Measurements from ENCODE around the gene XKR3.
"Not testable (repeated sequence)": the region's sequence is repeated elsewhere in the genome, so short reads cannot be mapped to it uniquely, and the experiment has no call there.

Gene XKR3

DNA sequence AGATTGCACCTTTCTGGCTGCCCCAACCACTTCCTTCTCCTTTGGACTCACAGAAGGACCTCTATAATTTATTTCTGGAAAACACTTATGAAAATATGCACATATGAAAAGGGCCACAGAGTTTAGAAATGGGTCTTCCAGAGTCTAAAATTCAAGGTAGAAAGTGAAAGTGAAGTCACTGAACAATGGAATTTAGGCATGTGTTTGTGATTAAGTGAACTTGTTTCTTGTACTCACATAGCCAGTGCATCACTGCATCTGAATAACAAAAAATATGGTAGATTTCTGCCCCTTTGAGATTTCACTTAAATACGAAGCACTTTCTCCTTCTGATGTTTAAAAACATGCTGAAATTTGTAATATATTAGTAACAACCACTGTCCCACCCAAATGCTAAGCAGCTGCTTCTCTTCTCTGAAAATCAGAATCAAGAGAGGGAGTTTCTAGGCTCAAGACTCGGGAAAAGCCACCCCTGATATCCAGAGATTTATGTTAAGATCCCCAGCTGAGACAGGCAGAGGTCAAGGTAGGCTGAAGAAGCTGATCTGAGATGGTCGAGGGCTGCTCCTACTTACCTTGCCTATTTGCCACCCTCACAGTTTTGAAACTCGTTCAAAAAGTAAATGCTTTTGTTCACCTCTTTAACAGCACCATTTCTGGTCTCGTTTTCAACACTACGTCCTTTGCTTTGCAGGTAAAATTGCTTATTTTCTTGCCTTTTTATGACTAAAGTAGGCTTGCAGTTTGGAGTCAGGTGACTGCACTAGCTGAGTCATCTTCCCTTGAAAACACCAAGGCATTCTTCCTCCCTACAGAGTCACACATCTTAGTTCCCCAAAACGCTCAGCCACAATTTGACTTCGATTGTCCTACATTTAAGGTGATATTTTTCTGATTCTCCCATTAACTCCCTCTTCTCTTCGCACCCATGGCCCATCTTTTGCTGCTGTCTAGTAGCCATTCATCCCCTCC, at the start of gene XKR3:
TSS of gene XKR3 (minus strand) at position 696 of the 972 bp plus-strand sequence. CDS start 17,338 bp downstream, outside the sequence.
- peak; percentile 4 to 51 for DNase-seq

DNA sequence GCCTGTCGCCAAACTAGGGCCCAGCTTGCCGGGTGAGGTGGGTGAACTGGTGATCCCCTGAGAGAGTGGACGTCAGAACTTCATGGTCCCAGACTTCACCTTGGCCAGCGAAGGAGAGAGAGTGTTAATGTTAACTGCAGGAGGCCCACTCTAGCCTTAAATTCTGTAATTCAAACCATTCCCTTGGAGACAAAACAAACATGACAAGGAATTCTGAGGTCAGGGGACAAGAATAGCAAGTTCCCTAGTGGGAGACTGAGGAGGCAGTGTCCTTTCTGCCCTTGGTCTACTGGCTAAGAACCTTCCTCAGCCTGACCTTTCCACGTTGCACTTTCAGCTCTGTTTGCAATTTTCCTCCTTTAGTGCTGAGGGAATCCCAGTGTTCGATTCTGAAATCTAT, 44.4 kb upstream of the XKR3 start:
- not testable (repeated sequence) for DNase-seq

GRCh38 chr22:16866167-16866566, 41.0 kb upstream of the XKR3 start:
- no peak for DNase-seq

GRCh38 chr22:16856851-16857250, 31.6 kb upstream of the XKR3 start:
- not testable (repeated sequence) for DNase-seq

DNA sequence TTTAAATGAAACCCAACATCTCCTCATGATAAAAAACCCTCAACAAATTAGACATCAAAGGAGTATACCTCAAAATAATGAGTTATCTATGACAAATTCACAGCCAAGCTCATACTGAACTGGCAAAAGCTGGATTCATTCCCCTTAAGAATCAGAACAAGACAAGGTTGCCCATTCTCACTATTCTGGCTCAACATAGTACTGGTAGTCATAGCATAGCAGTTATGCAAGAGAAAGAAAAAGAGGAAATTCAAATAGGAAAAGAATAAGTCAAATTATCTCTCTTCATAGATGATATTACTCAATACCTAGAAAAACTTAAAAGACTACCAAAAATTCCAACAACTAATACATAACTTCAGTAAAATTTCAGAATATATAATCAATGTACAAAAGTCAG, 29.4 kb upstream of the XKR3 start:
- DNase-seq, result no peak

DNA sequence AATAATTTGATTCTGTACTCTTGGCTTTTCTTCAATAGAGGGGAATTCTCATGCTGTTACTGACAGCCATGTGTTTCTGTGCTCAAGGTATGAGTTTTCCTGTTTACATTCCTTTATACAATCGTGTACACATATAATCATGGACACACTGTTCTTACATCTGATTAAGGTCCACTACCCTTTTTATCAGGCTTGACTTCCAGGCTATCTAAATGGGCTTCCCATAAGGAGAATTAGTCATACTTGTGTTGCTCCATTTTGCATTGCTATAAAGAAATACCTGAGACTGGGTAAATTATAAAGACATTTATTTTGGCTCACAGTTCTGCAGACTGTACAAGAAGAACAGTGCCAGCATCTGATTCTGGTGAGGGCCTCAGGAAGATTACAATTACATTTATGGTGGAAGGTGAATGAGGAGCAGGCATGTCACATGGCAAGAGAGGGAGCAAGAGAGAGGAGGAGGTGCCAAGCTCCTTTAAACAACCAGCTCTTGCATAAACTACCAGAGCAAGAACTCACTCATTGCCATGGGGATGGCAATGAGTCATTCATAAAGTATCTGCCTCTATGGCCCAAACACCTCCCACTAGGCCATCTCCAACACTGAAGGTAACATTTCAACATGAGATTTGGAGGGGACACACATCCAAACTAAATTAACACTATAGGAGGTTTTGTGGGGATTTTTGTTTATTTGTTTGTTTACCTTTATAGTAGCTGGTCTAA, 26.2 kb upstream of the XKR3 start:
- DNase-seq, result not testable (repeated sequence)

GRCh38 chr22:16847271-16847670, 22.1 kb upstream of the XKR3 start:
- DNase-seq, result no peak

DNA sequence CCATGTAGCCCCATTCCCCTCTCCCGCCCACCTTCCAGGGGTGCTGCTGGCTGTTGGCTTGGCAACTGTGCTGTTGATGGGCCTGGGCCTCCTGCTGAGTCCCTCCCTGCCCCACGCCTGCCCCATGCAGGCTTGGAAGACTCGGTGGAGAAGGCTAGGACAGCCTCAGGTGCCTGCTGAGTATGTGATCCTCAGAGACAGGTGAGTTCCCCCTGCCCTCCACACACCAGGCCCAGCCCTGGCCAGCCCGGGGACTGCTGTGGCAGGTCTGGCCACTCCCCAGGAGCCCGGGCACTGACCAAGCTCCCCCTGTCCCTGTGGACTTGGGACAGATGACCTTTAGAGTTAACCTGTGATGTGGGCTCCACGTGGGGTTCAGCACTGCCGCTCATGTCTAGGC, 20.7 kb upstream of the XKR3 start:
- no peak for DNase-seq

GRCh38 chr22:16845465-16845864, 20.3 kb upstream of the XKR3 start:
- DNase-seq, result no peak

GRCh38 chr22:16844529-16844928, 19.3 kb upstream of the XKR3 start:
- DNase-seq, result no peak

DNA sequence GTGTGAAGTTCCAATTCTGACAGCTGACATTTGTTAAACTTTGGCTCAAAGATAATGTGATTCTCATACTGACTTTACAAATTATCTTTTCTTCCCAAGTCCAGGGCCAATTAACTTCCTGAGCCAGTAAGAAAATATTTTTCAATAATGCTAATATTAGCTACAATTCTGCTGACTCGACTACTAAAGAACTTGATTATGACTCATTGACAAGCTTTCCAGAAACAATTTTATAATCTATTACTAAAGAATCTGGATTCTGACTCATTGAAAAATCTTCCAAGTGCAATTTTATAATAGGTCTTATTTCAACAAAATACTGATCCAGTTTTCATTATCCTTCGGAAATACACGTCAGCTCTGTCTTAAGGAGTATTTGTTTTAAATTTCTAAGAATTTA, 12.9 kb upstream of the XKR3 start:
- no peak for DNase-seq

DNA sequence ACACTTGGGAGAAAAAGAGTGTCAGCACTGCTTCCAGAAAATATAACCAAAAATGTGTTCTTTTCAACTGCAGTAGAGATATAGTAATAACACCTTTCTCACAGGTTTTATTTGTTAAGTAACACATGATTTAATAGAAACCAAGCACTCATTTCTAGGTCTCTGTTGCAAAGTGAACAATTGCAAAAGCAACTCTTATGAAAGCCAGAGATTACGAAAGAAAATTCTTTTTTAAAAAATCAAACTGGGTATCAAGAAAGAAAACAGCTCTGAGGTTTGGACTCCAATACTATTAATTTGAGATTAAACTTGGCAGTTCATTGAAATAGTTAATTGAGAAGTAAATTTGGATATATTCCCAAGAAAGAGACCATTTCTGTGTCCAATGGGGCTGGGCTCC, 9.8 kb upstream of the XKR3 start:
- DNase-seq, result no peak

- no peak for DNase-seq
Measured at GRCh38 chr22:16831257-16831656, 6.0 kb upstream of the XKR3 start.

DNA sequence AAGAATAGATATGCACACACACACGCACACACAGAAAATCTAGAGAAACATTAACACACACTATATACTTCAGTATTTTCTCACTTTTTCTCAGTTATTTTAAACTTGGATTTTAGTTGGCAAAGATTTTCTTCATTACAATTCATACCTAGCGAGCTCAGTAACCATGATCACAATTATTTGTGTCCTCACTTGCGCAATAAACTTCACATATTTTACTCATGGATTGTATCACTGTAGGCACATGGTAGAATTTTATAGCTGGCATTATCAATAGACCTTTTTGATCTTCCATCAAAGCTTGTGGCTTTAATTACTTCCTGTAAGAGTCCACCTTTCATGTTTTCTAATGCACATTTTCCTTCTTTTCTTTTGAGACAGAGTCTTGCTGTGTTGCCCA, 4.8 kb upstream of the XKR3 start:
- DNase-seq, result no peak

- DNase-seq, result no peak
Measured at GRCh38 chr22:16828876-16829275, 3.7 kb upstream of the XKR3 start.

- DNase-seq, result no peak
Measured at GRCh38 chr22:16827506-16827905, 2.3 kb upstream of the XKR3 start.

GRCh38 chr22:16819249-16819648, 6.0 kb downstream of the XKR3 start:
- no peak for DNase-seq

- no peak for DNase-seq
Measured at GRCh38 chr22:16818538-16818937, 6.7 kb downstream of the XKR3 start.

- DNase-seq, result no peak
Measured at GRCh38 chr22:16815073-16815472, 10.1 kb downstream of the XKR3 start.

GRCh38 chr22:16810188-16810802, 14.9 kb downstream of the XKR3 start:
- DNase-seq, result no peak

DNA sequence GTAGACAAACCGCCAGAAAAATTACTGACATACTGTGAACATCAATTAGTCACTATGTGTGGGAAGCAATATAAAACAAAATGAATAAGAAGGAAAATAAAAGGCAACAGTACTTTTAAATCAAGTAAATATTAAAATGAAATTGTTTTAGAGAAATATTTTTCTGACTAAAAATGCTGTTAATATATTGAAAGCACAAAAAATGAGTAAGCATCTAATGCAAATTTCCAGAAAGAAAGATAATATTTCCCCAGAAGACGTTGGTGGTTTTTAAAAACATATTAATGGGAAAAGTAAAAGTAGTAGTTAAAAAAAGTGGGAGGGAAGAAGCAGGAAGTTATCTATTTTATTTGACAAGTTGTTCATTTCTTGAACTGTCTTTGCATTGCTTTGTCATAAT, 16.5 kb downstream of the XKR3 start:
- DNase-seq, result no peak

DNA sequence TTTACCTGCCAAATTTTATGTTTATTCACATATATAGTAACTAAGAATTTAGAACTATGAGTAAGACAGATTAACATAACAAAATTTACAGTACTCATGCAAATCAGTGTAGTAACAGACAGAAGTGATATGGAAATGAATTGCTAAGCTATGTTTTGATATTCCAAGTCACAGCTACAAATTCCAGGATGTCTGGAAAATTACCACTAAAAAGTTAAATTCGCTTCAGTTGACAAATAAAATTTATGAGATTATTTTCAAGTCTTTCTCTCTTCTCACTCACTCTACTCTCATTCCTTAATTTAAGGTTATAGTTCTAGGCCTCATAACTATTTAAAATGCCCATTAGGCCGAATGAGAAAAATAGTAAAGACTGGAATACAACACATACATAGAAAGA, 18.1 kb downstream of the XKR3 start:
- no peak for DNase-seq

DNA sequence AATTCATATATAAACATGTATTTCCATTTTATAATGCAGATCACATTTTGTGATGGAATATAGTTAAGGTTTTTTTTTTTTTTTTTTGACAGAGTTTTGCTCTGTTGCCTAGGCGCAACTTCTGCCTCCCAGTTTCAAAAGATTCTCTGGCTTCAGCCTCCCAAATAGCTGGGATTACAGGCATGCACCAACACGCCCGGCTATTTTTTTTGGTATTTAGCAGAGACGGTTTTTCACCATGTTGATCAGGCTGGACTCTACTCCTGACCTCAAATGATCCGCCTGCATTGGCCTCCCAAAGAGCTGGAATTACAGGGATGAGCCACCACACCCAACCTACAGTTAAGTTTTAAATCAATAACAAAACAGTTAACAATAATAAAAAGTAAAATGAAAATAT, 18.8 kb downstream of the XKR3 start:
- no peak for DNase-seq

DNA sequence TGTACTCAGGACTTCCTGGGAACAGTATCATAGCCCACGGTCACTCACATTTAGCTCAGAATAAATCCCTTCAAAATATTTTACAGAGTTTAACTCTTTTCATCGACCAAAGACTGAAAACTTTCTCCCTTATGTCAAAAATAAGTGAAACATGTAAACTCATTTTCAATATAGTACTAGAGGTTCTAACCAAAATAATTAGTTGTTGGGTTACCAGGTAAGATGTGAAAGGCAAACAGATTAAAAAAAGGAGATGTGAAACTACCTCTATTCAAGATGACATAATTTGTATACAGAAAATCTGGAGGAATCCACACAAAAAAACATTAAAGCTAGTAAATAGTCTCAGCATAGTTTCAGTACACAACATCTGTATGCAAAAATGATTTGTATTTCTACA, 20.3 kb downstream of the XKR3 start:
- DNase-seq, result no peak
